ENCODE results near the gene CYLC2.

CYLC2 gene

GRCh38 chr9:102995033-102995432 lies at the start of gene CYLC2:
TSS of gene CYLC2 (plus strand) at chr9:102995333. CDS start at chr9:102995381, 48 bp downstream.
- no peak for DNase-seq

- no peak for DNase-seq
Observed at GRCh38 chr9:102950346-102950745, 44.8 kb upstream of the CYLC2 start.

GRCh38 chr9:102966999-102967398 lies 28.1 kb upstream of the CYLC2 start:
- DNase-seq: no peak

GRCh38 chr9:102967979-102968378 lies 27.2 kb upstream of the CYLC2 start:
- DNase-seq: no peak

- DNase-seq: no peak
Observed at GRCh38 chr9:102972780-102973179, 22.4 kb upstream of the CYLC2 start.

- DNase-seq: peak; percentile 22
Observed at GRCh38 chr9:102974530-102974929, 20.6 kb upstream of the CYLC2 start.

- DNase-seq: no peak
Observed at GRCh38 chr9:102975251-102975650, 19.9 kb upstream of the CYLC2 start.

GRCh38 chr9:102985162-102985895 lies 9.8 kb upstream of the CYLC2 start:
- peak; percentile 95 for DNase-seq

- peak; percentile 53 for DNase-seq
Observed at GRCh38 chr9:102986425-102986824, 8.7 kb upstream of the CYLC2 start.

GRCh38 chr9:103003689-103004088 lies 8.6 kb downstream of the CYLC2 start:
- DNase-seq: no peak

- DNase-seq: peak; percentile 26
Observed at GRCh38 chr9:103014242-103014641, 19.1 kb downstream of the CYLC2 start.

GRCh38 chr9:103025796-103026195 lies 30.7 kb downstream of the CYLC2 start:
- DNase-seq: no peak

GRCh38 chr9:103037508-103038477 lies 42.7 kb downstream of the CYLC2 start:
- DNase-seq: peak; percentile 79

GRCh38 chr9:103041961-103042360 lies 46.8 kb downstream of the CYLC2 start:
- DNase-seq: peak; percentile 90
